ENCODE measurements around the gene RIPOR2.

Gene RIPOR2

DNA sequence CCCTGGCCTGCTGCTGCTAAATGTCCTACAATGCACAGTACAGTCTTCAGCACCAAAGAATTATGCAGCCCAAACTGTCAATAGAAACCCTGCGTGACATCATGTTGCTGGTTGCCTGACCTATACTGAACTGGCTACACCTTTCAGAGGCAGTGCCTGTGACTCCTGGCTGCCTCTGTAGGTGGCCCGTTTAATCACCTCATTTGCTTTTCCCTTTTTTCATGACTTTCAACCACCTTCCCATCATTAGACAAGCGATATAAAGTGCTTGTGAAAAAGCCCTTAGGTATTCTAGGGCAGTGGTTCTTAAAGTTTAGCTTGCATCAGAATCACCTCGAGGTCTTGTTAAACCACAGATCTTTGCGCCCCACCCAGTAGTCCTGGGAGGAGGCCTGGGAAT, 33.0 kb upstream of the RIPOR2 start:
- Mint-ChIP-seq H3K27me3 (ENCODE audit: low read depth, poor library complexity) (peaks cover 17% of the 10 kb centered on the region), H3K36me3 (ENCODE audit: low read depth) (no peaks in the 10 kb centered on the region), H3K27ac (no peak overlapping the region), H3K4me3 (no peak overlapping the region), H3K9me3 (no peaks in the 10 kb centered on the region), H3K4me1 (no peaks in the 10 kb centered on the region)
- TF ChIP-seq, protein P1, sequence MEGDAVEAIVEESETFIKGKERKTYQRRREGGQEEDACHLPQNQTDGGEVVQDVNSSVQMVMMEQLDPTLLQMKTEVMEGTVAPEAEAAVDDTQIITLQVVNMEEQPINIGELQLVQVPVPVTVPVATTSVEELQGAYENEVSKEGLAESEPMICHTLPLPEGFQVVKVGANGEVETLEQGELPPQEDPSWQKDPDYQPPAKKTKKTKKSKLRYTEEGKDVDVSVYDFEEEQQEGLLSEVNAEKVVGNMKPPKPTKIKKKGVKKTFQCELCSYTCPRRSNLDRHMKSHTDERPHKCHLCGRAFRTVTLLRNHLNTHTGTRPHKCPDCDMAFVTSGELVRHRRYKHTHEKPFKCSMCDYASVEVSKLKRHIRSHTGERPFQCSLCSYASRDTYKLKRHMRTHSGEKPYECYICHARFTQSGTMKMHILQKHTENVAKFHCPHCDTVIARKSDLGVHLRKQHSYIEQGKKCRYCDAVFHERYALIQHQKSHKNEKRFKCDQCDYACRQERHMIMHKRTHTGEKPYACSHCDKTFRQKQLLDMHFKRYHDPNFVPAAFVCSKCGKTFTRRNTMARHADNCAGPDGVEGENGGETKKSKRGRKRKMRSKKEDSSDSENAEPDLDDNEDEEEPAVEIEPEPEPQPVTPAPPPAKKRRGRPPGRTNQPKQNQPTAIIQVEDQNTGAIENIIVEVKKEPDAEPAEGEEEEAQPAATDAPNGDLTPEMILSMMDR (IDR thresholded peaks at IDR 0.05), result no peak
- no peak for DNase-seq

DNA sequence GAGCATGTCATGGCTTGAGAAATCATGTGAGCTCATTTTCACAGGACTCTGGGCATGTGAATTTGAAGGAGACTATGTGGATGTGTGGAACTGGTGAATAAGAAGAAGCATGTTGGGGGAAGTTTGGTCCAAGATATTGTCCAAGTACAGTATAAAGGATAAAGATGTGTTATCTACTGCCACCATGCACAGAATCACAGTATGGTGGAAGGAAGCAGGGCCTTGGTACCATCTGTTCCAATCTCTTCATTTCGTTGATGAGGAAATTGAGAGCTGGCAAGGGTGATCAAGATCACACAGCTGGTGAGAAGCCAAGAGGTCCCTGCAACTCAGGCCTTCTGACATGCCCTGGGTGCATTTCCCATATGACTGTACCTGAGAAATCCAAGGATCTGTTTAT, 31.5 kb upstream of the RIPOR2 start:
- Mint-ChIP-seq H3K9me3 (no peaks in the 10 kb centered on the region), H3K4me3 (no peak overlapping the region), H3K27me3 (ENCODE audit: low read depth, poor library complexity) (peaks cover 15% of the 10 kb centered on the region), H3K36me3 (ENCODE audit: low read depth) (no peaks in the 10 kb centered on the region), H3K27ac (no peak overlapping the region), H3K4me1 (no peaks in the 10 kb centered on the region)
- DNase-seq, result no peak
- TF ChIP-seq, protein P1 (IDR thresholded peaks at IDR 0.05), result no peak

DNA sequence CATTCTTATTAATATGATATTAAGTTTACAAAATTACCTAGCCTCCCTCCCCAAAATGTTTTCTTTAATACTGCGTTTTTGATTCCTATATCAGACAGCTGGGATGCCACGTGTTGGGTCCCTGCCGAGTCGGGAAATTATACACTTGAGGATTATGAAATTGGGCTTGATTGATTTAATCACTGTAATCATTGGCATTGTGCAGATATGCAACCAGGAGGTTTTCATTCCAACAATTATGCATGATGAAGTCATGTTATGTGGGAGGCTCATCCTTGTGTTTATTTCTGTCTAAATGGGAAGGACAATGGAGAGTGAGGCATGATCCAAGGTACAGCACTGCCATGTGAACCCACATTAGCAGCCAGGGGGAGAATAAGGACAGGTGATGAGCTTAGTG, 30.6 kb upstream of the RIPOR2 start:
- H3K4me1 Mint-ChIP-seq, result no peaks in the 10 kb centered on the region
- H3K27ac Mint-ChIP-seq, result no peak overlapping the region
- no peak for DNase-seq
- TF ChIP-seq, protein P1 (IDR thresholded peaks at IDR 0.05), result no peak
- no peaks in the 10 kb centered on the region for H3K36me3 Mint-ChIP-seq (ENCODE audit: low read depth)
- no peak overlapping the region for H3K4me3 Mint-ChIP-seq
- H3K27me3 Mint-ChIP-seq (ENCODE audit: low read depth, poor library complexity), result peaks cover 11% of the 10 kb centered on the region
- H3K9me3 Mint-ChIP-seq, result no peaks in the 10 kb centered on the region

DNA sequence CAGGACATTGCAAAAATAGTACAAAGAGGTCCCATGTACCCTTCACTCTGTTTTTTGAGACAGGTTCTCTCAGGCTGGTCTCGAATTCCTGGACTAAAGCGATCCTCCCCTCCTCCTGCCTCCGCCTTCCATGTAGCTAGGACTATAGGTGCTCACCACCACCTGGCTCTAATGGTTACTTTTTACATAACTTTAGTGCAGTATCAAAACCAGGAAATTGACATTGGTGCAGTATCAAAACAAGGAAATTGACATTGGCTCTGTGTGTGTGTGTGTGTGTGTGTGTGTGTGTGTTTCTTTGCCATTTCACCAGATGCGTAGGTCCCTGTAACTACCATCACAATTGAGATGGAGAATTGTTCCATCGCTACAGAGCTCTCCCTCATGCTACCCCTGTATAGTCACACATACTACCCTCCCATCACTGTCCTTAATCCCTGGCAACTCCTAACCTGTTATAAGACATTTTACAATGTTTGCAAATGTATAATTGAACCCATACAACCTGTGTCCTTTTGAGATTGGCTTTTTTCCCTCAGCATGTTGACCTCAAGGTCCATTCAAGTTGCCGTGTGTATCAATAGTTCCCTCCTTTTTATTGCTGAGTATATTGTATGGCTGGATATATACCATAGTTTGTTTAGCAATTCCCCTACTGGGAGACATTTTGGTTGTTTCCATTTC, 28.3 kb upstream of the RIPOR2 start:
- TF ChIP-seq, protein P1 (IDR thresholded peaks at IDR 0.05), result no peak
- H3K27ac Mint-ChIP-seq, result no peak overlapping the region
- no peaks in the 10 kb centered on the region for H3K36me3 Mint-ChIP-seq (ENCODE audit: low read depth)
- no peaks in the 10 kb centered on the region for H3K9me3 Mint-ChIP-seq
- DNase-seq, result no peak
- peaks cover 7% of the 10 kb centered on the region for H3K4me1 Mint-ChIP-seq
- peaks cover 6% of the 10 kb centered on the region for H3K27me3 Mint-ChIP-seq (ENCODE audit: low read depth, poor library complexity)
- H3K4me3 Mint-ChIP-seq, result no peak overlapping the region

DNA sequence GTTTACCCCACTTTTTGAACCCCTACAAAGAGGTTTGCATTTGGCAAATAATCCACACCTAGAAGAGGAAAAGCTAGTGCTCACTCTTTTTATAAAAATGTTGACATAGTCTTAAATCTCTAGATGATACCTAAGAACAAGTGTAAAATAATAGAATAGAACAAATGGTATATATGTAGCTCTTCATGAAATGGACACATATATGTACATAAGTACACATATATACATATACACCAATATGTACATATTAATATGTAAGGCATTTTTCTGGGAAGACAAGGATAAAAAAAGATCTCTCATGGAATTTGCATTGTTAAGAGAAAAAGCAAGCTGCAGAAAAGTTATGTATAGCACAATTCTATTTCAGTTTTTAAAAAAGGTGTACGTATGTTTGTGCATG, 27.6 kb upstream of the RIPOR2 start:
- no peaks in the 10 kb centered on the region for H3K9me3 Mint-ChIP-seq
- TF ChIP-seq, protein P1 (IDR thresholded peaks at IDR 0.05), result no peak

DNA sequence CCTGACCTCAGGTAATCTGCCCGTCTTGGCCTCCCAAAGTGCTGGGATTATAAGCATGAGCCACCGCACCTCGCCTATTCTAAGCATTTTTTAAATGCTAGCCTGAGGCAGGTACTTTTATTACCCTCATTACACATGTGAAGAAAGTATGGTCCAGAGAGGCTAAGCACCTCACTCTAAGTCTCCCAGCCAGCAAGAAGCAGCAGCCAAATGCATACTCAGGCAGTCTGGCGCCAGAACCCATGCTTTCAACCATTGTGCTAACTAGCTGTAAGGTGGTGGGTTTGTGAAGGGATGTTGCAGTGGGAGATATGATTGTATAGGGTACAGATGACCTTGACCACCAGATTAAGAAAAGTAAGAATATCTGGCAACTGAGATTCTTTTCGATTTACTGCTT, 26.1 kb upstream of the RIPOR2 start:
- TF ChIP-seq, protein P1 (IDR thresholded peaks at IDR 0.05), result no peak
- DNase-seq, result no peak
- peaks cover 7% of the 10 kb centered on the region for H3K4me1 Mint-ChIP-seq

More for the DNA sequence above, 27.6 kb upstream of the RIPOR2 start:
- DNase-seq, result no peak
- Mint-ChIP-seq H3K4me1 (peaks cover 7% of the 10 kb centered on the region), H3K27ac (no peak overlapping the region), H3K27me3 (ENCODE audit: low read depth, poor library complexity) (peaks cover 6% of the 10 kb centered on the region), H3K36me3 (ENCODE audit: low read depth) (no peaks in the 10 kb centered on the region), H3K4me3 (no peak overlapping the region)

More for the DNA sequence above, 26.1 kb upstream of the RIPOR2 start:
- H3K27ac Mint-ChIP-seq, result no peak overlapping the region
- H3K4me3 Mint-ChIP-seq, result no peak overlapping the region
- H3K9me3 Mint-ChIP-seq, result no peaks in the 10 kb centered on the region
- peaks cover 6% of the 10 kb centered on the region for H3K27me3 Mint-ChIP-seq (ENCODE audit: low read depth, poor library complexity)
- no peaks in the 10 kb centered on the region for H3K36me3 Mint-ChIP-seq (ENCODE audit: low read depth)

Measured in nephron progenitor cell (in vitro differentiated cells).